ENCODE data around the gene CALHM2. TPM values are rescaled to one million over a fixed set of nuclear protein-coding genes. Genes with fewer than 3 reads are reported as not detected.

Gene CALHM2
- total RNA-seq, 1 donor from 2014 or later, result not detected

- Mint-ChIP-seq H3K9me3 (no peaks in the 10 kb centered on the region), H3K27ac (ENCODE audit: unreplicated experiment) (no peak overlapping the region), H3K36me3 (ENCODE audit: low read depth) (peaks cover 18% of the 10 kb centered on the region), H3K4me3 (no peak overlapping the region), H3K27me3 (ENCODE audit: low read depth) (no peaks in the 10 kb centered on the region), H3K4me1 (no peaks in the 10 kb centered on the region)
- DNase-seq (ENCODE audit: low read depth, low spot score), result no peak
- TF ChIP-seq CTCF (conservative IDR thresholded peaks at IDR 0.05), result no peak
Measured at GRCh38 chr10:103413564-103413963, 38.6 kb downstream of the CALHM2 start.

GRCh38 chr10:103397191-103397825, 54.9 kb downstream of the CALHM2 start:
- Mint-ChIP-seq H3K36me3 (ENCODE audit: low read depth) (peaks cover 6% of the 10 kb centered on the region), H3K27ac (ENCODE audit: unreplicated experiment) (peak overlapping the region; percentile 99), H3K27me3 (ENCODE audit: low read depth) (no peaks in the 10 kb centered on the region), H3K9me3 (no peaks in the 10 kb centered on the region), H3K4me1 (peaks cover 48% of the 10 kb centered on the region), H3K4me3 (peak overlapping the region; percentile 100)
- DNase-seq (ENCODE audit: low read depth, low spot score), result no peak
- TF ChIP-seq CTCF (conservative IDR thresholded peaks at IDR 0.05), result no peak

GRCh38 chr10:103396789-103397087, 55.4 kb downstream of the CALHM2 start:
- no peak for DNase-seq (ENCODE audit: low read depth, low spot score)
- no peak for TF ChIP-seq CTCF (conservative IDR thresholded peaks at IDR 0.05)
- Mint-ChIP-seq H3K27me3 (ENCODE audit: low read depth) (no peaks in the 10 kb centered on the region), H3K27ac (ENCODE audit: unreplicated experiment) (peak overlapping the region; percentile 99), H3K36me3 (ENCODE audit: low read depth) (peaks cover 6% of the 10 kb centered on the region), H3K9me3 (no peaks in the 10 kb centered on the region), H3K4me3 (peak overlapping the region; percentile 100), H3K4me1 (peaks cover 48% of the 10 kb centered on the region)

Other genes with a start within 250 kb of the CALHM2 start
- not detected in 2 replicates for gene RPEL1, start 206.5 kb downstream of the CALHM2 start, total RNA-seq
- gene INA, start 175.2 kb downstream of the CALHM2 start, total RNA-seq, result 36.4 and 39.7 TPM in 2 replicates
- 21.5 and 22.5 TPM in 2 replicates for gene PCGF6, start 101.2 kb downstream of the CALHM2 start, total RNA-seq
- gene TAF5, start 84.4 kb downstream of the CALHM2 start, total RNA-seq, result 11.5 and 12.4 TPM in 2 replicates
- gene ATP5MK, start 55.9 kb downstream of the CALHM2 start, total RNA-seq, result 263 and 275 TPM in 2 replicates
- gene PDCD11, start 55.7 kb downstream of the CALHM2 start, total RNA-seq, result 74.1 and 76.4 TPM in 2 replicates
- not detected in 2 replicates for gene CALHM1, start 6.5 kb upstream of the CALHM2 start, total RNA-seq
- not detected in 2 replicates for gene CALHM3, start 26.9 kb upstream of the CALHM2 start, total RNA-seq
- 1.8 and 2.7 TPM in 2 replicates for gene NEURL1, start 41.3 kb upstream of the CALHM2 start, total RNA-seq